Stimulated activated CD8-positive, alpha-beta memory T cell treated with anti-CD3 and anti-CD28 coated beads, Interleukin-4, amount 100 ng/mL, for 4 hours (primary cell): ENCODE measurements around the gene SPDYE2.
"Not testable (repeated sequence)": the region's sequence is repeated elsewhere in the genome, so short reads cannot be mapped to it uniquely, and the experiment has no call there.

Source experiments
- DNase-seq, 2 donors: peaks; one replicate each; pipeline ENCODE4 v3.0.0-alpha.2; 2020; ENCODE audit warnings: low read depth in 2 of 2, low spot score in 1 of 2

SPDYE2 gene

GRCh38 chr7:102540604-102541003 lies 10.4 kb upstream of the SPDYE2 start:
- DNase-seq, result not testable (repeated sequence)

GRCh38 chr7:102542083-102542482 lies 8.9 kb upstream of the SPDYE2 start:
- not testable (repeated sequence) for DNase-seq

- DNase-seq, result not testable (repeated sequence)
Measured at GRCh38 chr7:102542771-102543170, 8.3 kb upstream of the SPDYE2 start.

GRCh38 chr7:102543596-102543995 lies 7.4 kb upstream of the SPDYE2 start, which contains the start of gene UPK3BL2:
UPK3BL2 (minus strand) TSS chr7:102543696; CDS start chr7:102543636, 60 bp downstream.
- DNase-seq, result not testable (repeated sequence)

GRCh38 chr7:102544372-102544771 lies 6.7 kb upstream of the SPDYE2 start:
- DNase-seq, result not testable (repeated sequence)

GRCh38 chr7:102545288-102545687 lies 5.7 kb upstream of the SPDYE2 start:
- DNase-seq, result not testable (repeated sequence)

GRCh38 chr7:102546353-102546752 lies 4.7 kb upstream of the SPDYE2 start:
- DNase-seq, result not testable (repeated sequence)

GRCh38 chr7:102568620-102569019 lies 17.6 kb downstream of the SPDYE2 start:
- DNase-seq, result not testable (repeated sequence)

- DNase-seq, result peak; percentile 89 to 100
Measured at GRCh38 chr7:102572261-102573239, 21.5 kb downstream of the SPDYE2 start, which contains the start of gene POLR2J3. POLR2J3 (minus strand) TSS chr7:102572583; CDS start chr7:102572521, 62 bp downstream.

- not testable (repeated sequence) for DNase-seq
Measured at GRCh38 chr7:102574607-102575006, 23.6 kb downstream of the SPDYE2 start.

- not testable (repeated sequence) for DNase-seq
Measured at GRCh38 chr7:102576363-102576762, 25.3 kb downstream of the SPDYE2 start.

- not testable (repeated sequence) for DNase-seq
Measured at GRCh38 chr7:102577315-102578240, 26.6 kb downstream of the SPDYE2 start.

GRCh38 chr7:102578486-102578885 lies 27.5 kb downstream of the SPDYE2 start:
- DNase-seq, result not testable (repeated sequence)

GRCh38 chr7:102581722-102582121 lies 30.7 kb downstream of the SPDYE2 start:
- not testable (repeated sequence) for DNase-seq

- not testable (repeated sequence) for DNase-seq
Measured at GRCh38 chr7:102583495-102583894, 32.5 kb downstream of the SPDYE2 start.

- not testable (repeated sequence) for DNase-seq
Measured at GRCh38 chr7:102589857-102590256, 38.8 kb downstream of the SPDYE2 start.

GRCh38 chr7:102592477-102593019 lies 41.5 kb downstream of the SPDYE2 start:
- peak in 1 of 2 donors; percentile 13 for DNase-seq

- DNase-seq, result not testable (repeated sequence)
Measured at GRCh38 chr7:102593637-102594334, 42.8 kb downstream of the SPDYE2 start.

- not testable (repeated sequence) for DNase-seq
Measured at GRCh38 chr7:102596036-102596435, 45.0 kb downstream of the SPDYE2 start.

GRCh38 chr7:102599699-102600098 lies 48.7 kb downstream of the SPDYE2 start:
- DNase-seq, result not testable (repeated sequence)
